ENCODE data around the gene HCAR3.
A peak's percentile ranks its signal among the peaks of the same experiment; 100 is the strongest.
"Not testable (repeated sequence)": the region's sequence is repeated elsewhere in the genome, so short reads cannot be mapped to it uniquely, and the experiment has no call there.

The HCAR3 gene

DNA sequence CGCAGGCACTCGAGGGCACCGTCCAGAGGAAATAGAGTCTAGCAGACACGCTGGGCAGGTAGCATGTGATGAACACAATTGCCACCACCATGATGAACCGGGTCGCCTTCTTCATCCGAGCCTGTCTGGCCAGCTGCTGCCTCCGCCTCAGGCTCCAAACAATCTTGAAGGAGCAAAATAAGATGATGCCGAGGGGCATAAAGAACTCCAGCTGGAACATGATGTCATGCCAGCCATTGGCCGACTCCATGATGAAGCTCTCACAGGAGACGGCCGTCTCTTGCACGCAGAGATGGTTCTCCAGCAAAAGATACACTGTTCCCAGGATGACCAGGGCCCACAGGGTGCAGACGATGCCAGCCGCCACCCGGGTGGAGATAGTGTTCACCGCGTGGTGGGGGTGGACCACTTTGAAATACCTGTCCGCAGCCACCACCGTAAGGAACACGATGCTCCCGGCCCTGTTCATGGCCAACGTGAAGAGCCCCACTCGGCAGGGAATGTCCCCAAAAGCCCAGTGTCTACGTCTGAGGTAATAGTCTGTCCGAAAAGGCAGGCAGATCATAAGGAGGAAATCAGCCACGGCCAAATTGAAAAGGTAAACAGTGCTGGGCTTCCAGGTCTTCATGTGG lies 13.1 kb upstream of the HCAR3 start:
- peaks cover 75% of the 10 kb centered on the region for H3K4me1 Mint-ChIP-seq
- peak overlapping the region; percentile 81 for H3K4me3 Mint-ChIP-seq
- no peaks in the 10 kb centered on the region for H3K36me3 Mint-ChIP-seq
- H3K9me3 Mint-ChIP-seq = no peaks in the 10 kb centered on the region
- H3K27ac Mint-ChIP-seq = no peak overlapping the region
- H3K27me3 Mint-ChIP-seq = no peaks in the 10 kb centered on the region

DNA sequence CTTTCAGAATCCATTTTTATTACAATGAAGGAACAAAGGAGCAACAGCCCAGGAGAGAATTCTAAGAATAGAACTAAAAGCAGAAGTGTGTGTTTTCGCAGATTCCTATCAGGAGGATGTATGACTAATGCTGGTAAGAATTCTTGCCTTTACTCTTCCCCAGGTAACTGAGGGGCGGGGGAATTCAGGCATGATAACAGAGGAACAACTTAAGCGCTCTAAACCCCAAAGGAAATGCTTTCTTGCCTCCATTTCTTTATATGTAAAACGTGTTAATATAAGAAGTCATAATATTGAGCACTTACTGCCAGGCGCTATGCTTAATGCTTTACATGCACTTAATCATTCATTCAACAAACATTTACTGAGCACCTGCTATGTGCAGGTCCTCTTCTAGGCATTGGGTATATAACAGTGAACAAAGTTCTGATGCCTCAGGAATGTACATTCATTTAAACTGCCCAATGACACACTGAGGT lies 9.5 kb upstream of the HCAR3 start:
- H3K4me3 Mint-ChIP-seq = peak overlapping the region; percentile 75
- H3K9me3 Mint-ChIP-seq = no peaks in the 10 kb centered on the region
- peaks cover 53% of the 10 kb centered on the region for H3K4me1 Mint-ChIP-seq
- H3K27me3 Mint-ChIP-seq = no peaks in the 10 kb centered on the region
- peak overlapping the region; percentile 88 for H3K27ac Mint-ChIP-seq
- H3K36me3 Mint-ChIP-seq = no peaks in the 10 kb centered on the region

DNA sequence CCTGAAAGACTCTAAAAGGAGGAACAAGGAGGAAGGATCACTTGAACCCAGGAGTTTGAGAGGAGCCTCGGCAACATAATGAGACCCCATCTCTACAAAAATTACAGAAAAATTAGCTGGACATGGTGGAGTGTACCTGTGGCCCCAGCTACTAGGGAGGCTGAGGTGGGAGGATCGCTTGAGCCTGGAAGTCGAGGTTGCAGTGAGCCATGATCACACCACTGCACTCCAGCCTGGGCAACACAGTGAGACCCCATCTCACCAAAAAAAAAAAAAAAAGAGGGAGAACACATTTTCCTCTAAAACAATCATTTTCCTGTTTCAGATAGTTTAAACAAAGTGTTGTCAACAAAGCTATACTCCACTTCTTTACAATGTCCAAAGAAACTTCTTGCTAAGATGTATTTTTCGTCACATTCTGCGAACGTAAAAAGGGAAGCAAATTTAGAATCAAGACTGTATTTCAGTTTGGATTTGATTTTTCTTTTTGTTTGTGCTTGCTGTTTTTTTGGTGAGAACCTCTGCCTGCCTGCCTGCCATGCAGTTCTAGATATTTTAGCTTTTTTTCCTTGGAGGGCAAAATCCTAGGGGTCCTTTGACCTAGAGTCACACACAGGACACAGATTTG lies 9.0 kb upstream of the HCAR3 start:
- Mint-ChIP-seq H3K4me3 (peak overlapping the region; percentile 75), H3K4me1 (peaks cover 52% of the 10 kb centered on the region), H3K27me3 (no peaks in the 10 kb centered on the region), H3K9me3 (no peaks in the 10 kb centered on the region), H3K36me3 (no peaks in the 10 kb centered on the region), H3K27ac (peak overlapping the region; percentile 88)

DNA sequence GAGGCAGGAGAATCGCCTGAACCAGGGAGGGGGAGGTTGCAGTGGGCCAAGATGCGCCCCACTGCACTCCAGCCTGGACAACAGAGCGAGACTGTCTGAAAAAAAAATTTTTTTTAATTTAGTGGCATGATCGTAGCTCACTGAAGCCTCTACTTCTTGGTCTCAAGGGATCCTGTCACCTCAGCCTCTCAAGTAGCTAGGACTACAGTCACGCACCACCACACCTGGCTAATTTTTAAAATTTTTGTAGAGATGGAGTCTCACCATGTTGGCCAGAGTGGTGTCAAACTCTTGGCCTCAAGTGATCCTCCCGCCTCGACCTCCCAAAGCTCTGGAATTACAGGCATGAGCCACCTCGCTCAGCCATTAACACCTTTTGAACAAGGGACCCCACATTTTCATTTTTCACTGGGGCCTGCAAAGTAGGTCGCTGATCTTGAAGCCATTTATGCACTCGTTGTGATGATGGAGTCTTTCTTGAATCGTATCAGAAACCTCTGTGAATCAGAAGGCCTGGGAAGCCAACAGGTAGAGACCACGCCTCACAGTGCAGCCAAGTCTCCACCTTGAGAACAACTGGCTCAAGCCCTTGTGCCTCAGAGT lies 8.1 kb upstream of the HCAR3 start:
- H3K9me3 Mint-ChIP-seq = no peaks in the 10 kb centered on the region
- no peaks in the 10 kb centered on the region for H3K27me3 Mint-ChIP-seq
- H3K36me3 Mint-ChIP-seq = no peaks in the 10 kb centered on the region
- H3K4me1 Mint-ChIP-seq = peaks cover 49% of the 10 kb centered on the region
- H3K27ac Mint-ChIP-seq = no peak overlapping the region
- H3K4me3 Mint-ChIP-seq = no peak overlapping the region

DNA sequence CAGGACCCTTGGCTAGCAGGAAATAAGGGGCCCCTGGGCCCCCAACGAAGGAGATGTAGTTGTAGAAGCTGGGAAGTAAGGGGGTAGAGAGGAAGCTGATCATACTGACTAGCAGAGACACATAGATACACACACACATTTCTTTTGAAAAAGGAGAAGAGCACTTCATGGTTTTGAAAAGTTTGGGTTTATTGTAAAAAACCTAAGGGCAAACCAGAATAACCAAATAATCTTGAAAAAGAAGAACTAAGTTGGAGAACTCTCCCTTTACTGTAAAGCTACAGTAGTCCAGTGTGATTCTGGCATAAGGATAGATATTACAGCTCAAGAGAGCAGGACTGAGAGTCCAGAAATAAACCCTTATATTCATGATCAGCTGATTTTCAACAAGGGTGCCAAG lies 5.8 kb upstream of the HCAR3 start:
- no peaks in the 10 kb centered on the region for H3K36me3 Mint-ChIP-seq
- no peak overlapping the region for H3K4me3 Mint-ChIP-seq
- H3K9me3 Mint-ChIP-seq = no peaks in the 10 kb centered on the region
- H3K4me1 Mint-ChIP-seq = peaks cover 33% of the 10 kb centered on the region
- no peaks in the 10 kb centered on the region for H3K27me3 Mint-ChIP-seq
- H3K27ac Mint-ChIP-seq = no peak overlapping the region

DNA sequence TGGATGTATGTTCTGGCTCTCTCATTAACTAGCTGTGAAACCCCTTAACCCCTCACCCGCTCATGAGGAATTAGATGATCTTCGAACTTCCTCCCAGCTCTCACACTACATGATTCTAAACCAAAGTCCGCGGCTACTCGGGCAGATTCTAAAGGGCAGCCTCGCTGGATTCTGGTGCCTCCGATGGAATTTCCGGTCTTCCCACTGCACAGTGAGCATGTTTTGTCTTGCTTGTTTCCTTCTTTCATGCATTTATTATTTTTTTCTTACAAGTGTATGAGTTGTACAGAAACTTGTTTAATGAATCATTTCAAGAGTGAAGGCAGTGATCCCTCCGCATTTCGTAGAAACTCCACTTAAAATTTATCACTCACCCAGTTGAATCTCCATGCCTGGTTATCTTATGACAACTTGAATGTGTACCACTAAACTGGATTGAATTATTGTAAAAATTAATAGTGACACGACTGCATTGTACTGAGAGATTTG lies 4.5 kb upstream of the HCAR3 start:
- Mint-ChIP-seq H3K27me3 (no peaks in the 10 kb centered on the region), H3K4me3 (peak overlapping the region; percentile 43), H3K4me1 (peaks cover 29% of the 10 kb centered on the region), H3K9me3 (no peaks in the 10 kb centered on the region), H3K27ac (peak overlapping the region; percentile 70), H3K36me3 (no peaks in the 10 kb centered on the region)

DNA sequence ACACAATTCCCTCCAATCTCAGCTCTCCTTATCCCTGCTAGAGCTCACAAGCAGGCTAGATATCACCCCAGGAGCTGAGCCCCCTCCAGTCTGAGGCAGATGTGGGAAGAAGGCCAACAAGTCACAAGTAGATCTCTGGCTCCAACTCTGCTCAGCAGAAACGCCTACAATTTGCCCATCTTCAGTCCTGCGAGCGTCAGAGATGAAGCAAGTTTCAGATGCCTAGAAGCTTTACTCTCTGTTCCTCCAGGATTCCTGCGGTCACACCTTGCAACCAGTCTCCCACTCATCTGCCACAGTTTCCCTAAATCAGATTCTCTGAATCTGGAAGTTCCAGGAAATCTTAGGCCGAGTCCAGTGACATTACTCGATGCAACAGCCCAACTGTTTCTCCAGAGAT lies 1.4 kb downstream of the HCAR3 start:
- not testable (repeated sequence) for H3K36me3 Mint-ChIP-seq, H3K4me1 Mint-ChIP-seq, H3K27me3 Mint-ChIP-seq, H3K9me3 Mint-ChIP-seq, H3K4me3 Mint-ChIP-seq, H3K27ac Mint-ChIP-seq

DNA sequence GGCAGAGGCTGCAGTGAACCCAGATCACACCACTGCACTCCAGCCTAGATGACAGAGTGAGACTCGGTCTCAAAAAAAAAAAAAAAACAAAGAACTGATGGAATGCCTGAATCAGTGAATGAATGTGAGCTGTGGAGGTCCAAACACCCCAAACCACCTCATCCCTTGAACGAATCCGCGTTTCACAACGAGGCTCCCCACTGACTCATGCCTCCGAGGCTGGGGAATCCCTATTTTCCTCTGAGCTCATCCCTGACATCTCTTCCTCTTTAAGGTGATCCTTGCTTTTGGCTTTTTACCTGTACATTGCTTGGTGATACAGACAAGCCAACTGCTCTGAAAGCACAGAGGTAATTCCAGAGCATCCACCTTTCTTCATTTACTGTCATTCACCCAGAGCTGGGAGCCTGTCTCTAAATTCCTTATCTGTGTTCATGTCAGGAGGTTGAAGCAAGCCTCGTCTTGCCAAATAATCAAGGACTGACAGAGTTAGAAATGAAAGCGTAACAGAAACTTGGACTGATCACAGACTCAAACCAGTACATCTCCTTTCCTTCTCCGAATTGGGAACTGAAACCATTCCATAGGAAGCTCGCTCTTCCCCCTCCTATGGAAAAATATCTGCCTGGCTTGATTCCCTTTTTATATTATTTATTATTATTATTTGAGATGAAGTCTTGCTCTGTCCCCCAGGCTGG lies 3.0 kb downstream of the HCAR3 start:
- H3K4me3 Mint-ChIP-seq, H3K27ac Mint-ChIP-seq: not testable (repeated sequence)

DNA sequence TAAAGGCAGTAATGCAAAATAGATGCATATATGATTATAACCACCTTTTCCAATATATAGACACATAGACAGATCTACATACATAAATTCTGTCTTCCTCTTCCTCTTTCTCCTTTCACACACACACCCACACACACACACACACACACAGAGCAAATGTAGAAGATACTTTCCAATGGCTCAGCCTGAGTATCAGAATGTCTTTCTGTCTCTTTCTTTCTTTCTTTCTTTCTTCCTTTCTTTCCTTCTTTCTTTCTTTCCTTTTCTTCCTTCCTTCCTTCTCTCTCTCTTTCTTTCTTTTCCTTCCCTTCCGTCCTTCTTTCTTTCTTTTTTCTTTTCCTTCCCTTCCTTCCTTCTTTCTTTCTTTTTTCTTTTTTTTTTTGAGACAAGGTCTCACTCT lies 5.3 kb downstream of the HCAR3 start:
- not testable (repeated sequence) for H3K36me3 Mint-ChIP-seq, H3K27me3 Mint-ChIP-seq, H3K9me3 Mint-ChIP-seq, H3K27ac Mint-ChIP-seq, H3K4me3 Mint-ChIP-seq, H3K4me1 Mint-ChIP-seq

More for the DNA sequence above, 3.0 kb downstream of the HCAR3 start:
- not testable (repeated sequence) for H3K4me1 Mint-ChIP-seq, H3K36me3 Mint-ChIP-seq, H3K9me3 Mint-ChIP-seq, H3K27me3 Mint-ChIP-seq

DNA sequence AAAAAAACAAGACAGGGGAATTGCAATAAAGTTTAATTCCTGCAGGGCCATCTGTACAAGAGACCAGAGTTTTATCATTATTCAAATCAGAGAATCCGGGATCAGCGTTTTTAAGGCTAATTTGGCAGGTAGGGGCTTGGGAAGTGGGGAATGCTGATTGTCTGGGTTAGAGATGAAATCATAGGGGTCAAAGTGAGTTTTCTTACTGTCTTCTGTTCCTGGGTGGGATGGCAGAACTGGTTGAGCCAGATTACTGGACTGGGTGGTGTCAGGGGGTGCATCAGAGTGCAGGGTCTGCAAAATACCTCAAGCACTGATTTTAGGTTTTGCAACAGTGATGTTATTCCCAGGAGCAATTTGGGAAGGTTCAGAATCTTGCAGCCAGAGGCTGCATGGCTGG lies 6.3 kb downstream of the HCAR3 start:
- H3K4me1 Mint-ChIP-seq, H3K36me3 Mint-ChIP-seq, H3K27ac Mint-ChIP-seq, H3K4me3 Mint-ChIP-seq, H3K27me3 Mint-ChIP-seq, H3K9me3 Mint-ChIP-seq: not testable (repeated sequence)

DNA sequence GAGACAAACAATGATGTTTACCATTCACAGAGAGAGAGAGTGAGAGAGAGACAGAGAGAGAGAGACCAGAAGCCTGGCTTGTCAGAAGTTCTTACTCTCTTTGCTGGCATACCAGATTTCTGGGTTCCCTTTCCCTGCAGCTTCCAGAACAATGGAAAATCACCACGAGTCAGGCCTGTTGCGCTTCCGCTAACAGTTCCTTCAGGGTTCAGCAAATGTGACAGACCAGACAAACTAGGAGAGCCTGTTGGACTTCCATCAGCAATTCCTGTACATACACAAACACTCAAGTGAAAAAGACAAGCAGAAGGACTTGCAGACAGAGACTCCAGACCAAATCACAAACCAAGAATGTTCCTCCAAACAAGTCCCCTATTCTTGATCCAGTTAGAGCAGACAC lies 7.3 kb downstream of the HCAR3 start:
- not testable (repeated sequence) for H3K4me1 Mint-ChIP-seq, H3K4me3 Mint-ChIP-seq, H3K27ac Mint-ChIP-seq, H3K9me3 Mint-ChIP-seq, H3K27me3 Mint-ChIP-seq, H3K36me3 Mint-ChIP-seq

DNA sequence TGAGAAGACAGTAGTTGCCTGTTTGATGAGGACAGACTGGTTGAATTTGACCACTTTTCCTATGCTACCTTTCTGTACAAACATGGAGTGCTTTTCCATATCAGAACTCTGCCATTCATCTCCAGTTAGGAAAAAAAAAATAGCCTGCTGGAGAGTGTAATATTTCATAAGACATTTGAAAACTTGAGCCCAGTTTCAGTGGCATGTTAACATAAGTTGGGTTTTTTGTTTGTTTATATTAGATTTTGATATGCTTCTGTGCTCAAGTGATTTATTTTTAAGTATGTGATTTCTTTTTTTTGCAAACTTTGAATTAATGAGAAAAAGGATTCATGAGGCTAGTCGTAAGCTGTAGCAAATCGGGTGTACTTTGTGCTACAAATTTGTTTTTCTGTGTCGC lies 12.8 kb downstream of the HCAR3 start:
- H3K4me1 Mint-ChIP-seq, H3K4me3 Mint-ChIP-seq, H3K36me3 Mint-ChIP-seq, H3K9me3 Mint-ChIP-seq, H3K27ac Mint-ChIP-seq, H3K27me3 Mint-ChIP-seq: not testable (repeated sequence)

DNA sequence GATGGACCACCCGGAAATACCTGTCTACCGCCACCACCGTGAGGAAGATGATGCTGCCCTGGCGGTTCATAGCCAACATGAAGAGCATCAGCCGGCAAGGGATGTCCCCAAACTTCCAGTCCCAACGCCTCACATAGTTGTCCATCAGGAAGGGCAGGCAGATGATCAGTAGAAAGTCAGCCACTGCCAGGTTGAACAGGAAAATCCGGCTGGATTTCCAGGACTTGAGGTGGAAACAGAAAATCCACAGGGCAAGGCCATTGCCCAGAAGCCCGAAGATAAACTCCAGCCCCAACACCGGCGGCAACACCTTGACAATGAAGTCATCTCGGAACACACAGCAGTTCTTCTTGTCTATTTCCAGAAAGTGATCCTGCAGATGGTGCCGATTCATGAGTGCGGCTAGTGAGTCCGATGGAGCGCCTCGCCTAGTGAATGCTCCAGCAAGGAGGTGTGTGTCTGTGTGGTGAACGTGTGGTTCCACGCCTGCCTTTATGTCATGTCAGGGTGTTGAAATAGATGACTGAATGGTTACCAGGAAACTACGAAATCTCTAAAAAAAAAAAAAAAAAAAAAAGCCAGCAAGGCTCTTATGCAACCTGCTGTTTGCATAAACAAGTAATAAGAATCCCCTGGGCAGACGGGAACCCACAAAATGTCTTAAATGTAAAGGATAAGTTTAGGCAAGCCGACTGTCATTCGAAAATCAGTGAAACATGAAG lies 13.6 kb downstream of the HCAR3 start, which contains the start of gene HCAR2:
Gene HCAR2, minus strand, starts transcription at position 468 of the 722 bp plus-strand sequence. Its CDS starts 74 bp downstream, at position 394.
- not testable (repeated sequence) for H3K27me3 Mint-ChIP-seq, H3K27ac Mint-ChIP-seq, H3K9me3 Mint-ChIP-seq, H3K4me1 Mint-ChIP-seq, H3K36me3 Mint-ChIP-seq, H3K4me3 Mint-ChIP-seq

DNA sequence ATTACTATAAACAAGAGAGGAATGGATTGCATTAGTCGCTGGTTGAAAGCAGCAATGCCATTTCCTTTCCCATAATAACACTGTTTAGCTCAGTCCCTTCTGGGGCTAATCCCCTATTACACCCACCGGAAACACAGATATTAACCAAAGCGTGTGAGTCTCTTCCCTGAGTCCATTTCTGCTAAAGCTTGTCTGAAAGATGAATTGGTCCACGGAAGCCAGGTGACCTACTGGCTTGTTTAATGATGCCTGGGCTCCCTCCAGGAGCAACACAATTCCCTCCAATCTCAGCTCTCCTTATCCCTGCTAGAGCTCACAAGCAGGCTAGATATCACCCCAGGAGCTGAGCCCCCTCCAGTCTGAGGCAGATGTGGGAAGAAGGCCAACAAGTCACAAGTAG lies 15.1 kb downstream of the HCAR3 start:
- H3K9me3 Mint-ChIP-seq, H3K27me3 Mint-ChIP-seq, H3K36me3 Mint-ChIP-seq, H3K27ac Mint-ChIP-seq, H3K4me3 Mint-ChIP-seq: not testable (repeated sequence)
- H3K4me1 Mint-ChIP-seq = peaks cover 11% of the 10 kb centered on the region

DNA sequence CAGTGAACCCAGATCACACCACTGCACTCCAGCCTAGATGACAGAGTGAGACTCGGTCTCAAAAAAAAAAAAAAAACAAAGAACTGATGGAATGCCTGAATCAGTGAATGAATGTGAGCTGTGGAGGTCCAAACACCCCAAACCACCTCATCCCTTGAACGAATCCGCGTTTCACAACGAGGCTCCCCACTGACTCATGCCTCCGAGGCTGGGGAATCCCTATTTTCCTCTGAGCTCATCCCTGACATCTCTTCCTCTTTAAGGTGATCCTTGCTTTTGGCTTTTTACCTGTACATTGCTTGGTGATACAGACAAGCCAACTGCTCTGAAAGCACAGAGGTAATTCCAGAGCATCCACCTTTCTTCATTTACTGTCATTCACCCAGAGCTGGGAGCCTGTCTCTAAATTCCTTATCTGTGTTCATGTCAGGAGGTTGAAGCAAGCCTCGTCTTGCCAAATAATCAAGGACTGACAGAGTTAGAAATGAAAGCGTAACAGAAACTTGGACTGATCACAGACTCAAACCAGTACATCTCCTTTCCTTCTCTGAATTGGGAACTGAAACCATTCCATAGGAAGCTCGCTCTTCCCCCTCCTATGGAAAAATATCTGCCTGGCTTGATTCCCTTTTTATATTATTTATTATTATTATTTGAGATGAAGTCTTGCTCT lies 16.4 kb downstream of the HCAR3 start:
- not testable (repeated sequence) for H3K27ac Mint-ChIP-seq, H3K9me3 Mint-ChIP-seq, H3K27me3 Mint-ChIP-seq, H3K36me3 Mint-ChIP-seq, H3K4me3 Mint-ChIP-seq
- H3K4me1 Mint-ChIP-seq = peaks cover 11% of the 10 kb centered on the region
